ENCODE results near the gene RREB1. TPM values are rescaled to one million over a fixed set of nuclear protein-coding genes. Genes with fewer than 3 reads are reported as not detected.

RREB1 gene
- total and polyA plus RNA-seq, 2 experiments from 2014 or later, result 8.5 to 25.5 TPM

DNA sequence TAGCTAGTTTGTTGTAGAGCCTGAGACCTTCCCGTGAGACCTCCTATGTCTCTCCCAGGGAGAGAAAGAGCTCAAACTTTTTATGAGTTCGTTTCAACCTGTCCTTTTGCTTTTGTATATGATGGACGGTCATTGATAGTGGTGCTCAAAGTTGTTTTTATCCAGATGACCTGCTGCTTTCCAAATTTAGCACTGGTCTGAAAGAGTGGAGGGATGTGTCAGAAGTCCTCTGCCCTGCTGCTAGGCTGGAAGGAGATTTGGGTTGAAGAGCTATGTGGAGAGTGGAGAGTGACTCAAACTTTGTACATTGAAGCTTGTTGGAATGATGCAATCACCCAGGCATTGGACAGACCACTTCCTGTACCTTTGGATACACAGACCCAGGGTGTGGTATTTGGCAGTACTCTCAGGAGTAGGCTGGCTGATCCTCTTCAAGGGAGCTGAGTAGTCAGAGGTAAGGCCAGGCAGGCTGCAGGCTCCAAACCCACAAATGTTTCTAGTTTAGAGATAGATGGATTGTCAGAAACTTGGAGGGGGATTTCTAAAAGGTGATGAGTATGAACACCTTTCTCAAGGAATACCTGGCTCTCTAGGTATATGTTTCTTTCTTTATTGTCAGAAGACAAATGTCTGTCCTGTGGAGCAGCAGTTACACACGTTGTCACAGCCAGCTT, 49.4 kb upstream of the RREB1 start:
- no peaks in the 10 kb centered on the region for H4K20me1 ChIP-seq (replicated peaks; ENCODE audit: insufficient read depth)
- H2AFZ ChIP-seq, result no peak overlapping the region
- no peaks in the 10 kb centered on the region for H3K36me3 ChIP-seq (ENCODE audit: insufficient read depth)
- H3K4me2 ChIP-seq, result no peak overlapping the region
- H3K79me2 ChIP-seq (replicated peaks; ENCODE audit: insufficient read depth), result no peaks in the 10 kb centered on the region
- H3K4me1 Mint-ChIP-seq, result peaks cover 9% of the 10 kb centered on the region; the same call in 2 of the 3 replicates
- H3F3A ChIP-seq (replicated peaks; ENCODE audit: low read depth), result no peaks in the 10 kb centered on the region
- peaks cover 10% of the 10 kb centered on the region for H3K27me3 ChIP-seq (ENCODE audit: insufficient read depth)
- peaks cover 9% of the 10 kb centered on the region for H3K27me3 Mint-ChIP-seq (ENCODE audit: insufficient read depth, low read depth, poor library complexity)
- no peaks in the 10 kb centered on the region for H3K9me2 ChIP-seq (ENCODE audit: insufficient read depth)
- no peaks in the 10 kb centered on the region for H3K9me3 Mint-ChIP-seq
- no peak overlapping the region for H3K27ac ChIP-seq (ENCODE audit: low read depth)
- peaks cover 9% of the 10 kb centered on the region; the same call in 1 of the 2 replicates for H3K4me1 ChIP-seq (ENCODE audit: insufficient read depth)
- H3K4me3 ChIP-seq, result no peak overlapping the region
- TF ChIP-seq ZNF114 (CRISPR knock-in tag; IDR thresholded peaks at IDR 0.05) (no peak), EZH2phosphoT487 (IDR thresholded peaks at IDR 0.05; ENCODE audit: unreplicated experiment) (no peak), JUNB (IDR thresholded peaks at IDR 0.05; ENCODE audit: unreplicated experiment) (no peak), POLR2AphosphoS5 (IDR thresholded peaks at IDR 0.05; ENCODE audit: low read depth) (no peak)
- DNase-seq (ENCODE audit: low spot score), result no peak
- no peak for ATAC-seq
- H3K27ac Mint-ChIP-seq, result no peak overlapping the region
- no peaks in the 10 kb centered on the region for H3K36me3 Mint-ChIP-seq (ENCODE audit: low read depth)
- H3K4me3 Mint-ChIP-seq, result no peak overlapping the region

DNA sequence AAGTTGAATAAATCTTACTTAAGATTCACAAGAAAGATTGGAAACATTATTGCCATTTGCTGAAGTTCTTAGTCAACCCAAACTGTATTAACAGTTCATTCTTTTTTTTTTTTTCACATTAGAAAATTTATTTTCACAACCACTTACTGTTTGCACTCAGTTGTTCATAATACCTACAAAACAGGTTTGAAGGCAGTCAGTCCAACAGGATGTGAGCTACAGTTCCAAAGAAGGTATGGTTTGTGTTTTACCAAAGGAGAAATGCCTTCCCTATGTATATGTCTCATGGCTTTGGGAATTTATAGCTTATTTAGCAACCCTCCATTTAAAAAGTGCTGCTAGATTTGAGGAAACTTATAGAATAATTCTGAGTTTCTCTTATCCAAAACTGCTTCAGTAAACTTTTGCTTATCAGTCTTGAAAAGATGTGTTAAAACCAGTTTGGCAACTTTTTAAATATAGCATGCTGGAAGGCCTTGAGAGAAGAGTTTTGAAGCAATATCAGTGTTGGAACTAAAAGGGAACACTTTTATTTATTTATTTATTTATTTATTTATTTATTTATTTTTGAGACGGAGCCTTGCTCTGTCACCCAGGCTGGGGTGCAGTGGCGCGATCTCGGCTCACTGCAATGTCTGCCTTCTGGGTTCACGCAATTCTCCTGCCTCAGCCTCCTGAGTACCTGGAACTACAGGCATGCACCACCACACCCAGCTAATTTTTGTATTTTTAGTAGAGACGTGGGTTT, 46.8 kb upstream of the RREB1 start:
- H3K4me1 Mint-ChIP-seq, result peaks cover 9% of the 10 kb centered on the region; the same call in 2 of the 3 replicates
- no peak for ATAC-seq
- Histone ChIP-seq H3K27me3 (ENCODE audit: insufficient read depth) (no peaks in the 10 kb centered on the region), H3K9me2 (ENCODE audit: insufficient read depth) (no peaks in the 10 kb centered on the region), H4K20me1 (replicated peaks; ENCODE audit: insufficient read depth) (no peaks in the 10 kb centered on the region), H2AFZ (no peak overlapping the region), H3F3A (replicated peaks; ENCODE audit: low read depth) (no peaks in the 10 kb centered on the region), H3K79me2 (replicated peaks; ENCODE audit: insufficient read depth) (no peaks in the 10 kb centered on the region), H3K27ac (ENCODE audit: low read depth) (no peak overlapping the region), H3K36me3 (ENCODE audit: insufficient read depth) (no peaks in the 10 kb centered on the region), H3K4me2 (no peak overlapping the region; the same call in 1 of the 2 replicates), H3K4me3 (no peak overlapping the region), H3K4me1 (ENCODE audit: insufficient read depth) (0 out of 2 replicates have a peak, but pooled peaks cover 8% of the 10 kb centered on the region)
- no peak for DNase-seq (ENCODE audit: low spot score)
- H3K36me3 Mint-ChIP-seq (ENCODE audit: low read depth), result no peaks in the 10 kb centered on the region
- peaks cover 9% of the 10 kb centered on the region for H3K27me3 Mint-ChIP-seq (ENCODE audit: insufficient read depth, low read depth, poor library complexity)
- no peak overlapping the region for H3K4me3 Mint-ChIP-seq
- no peak overlapping the region; the same call in 1 of the 2 replicates for H3K27ac Mint-ChIP-seq
- H3K9me3 Mint-ChIP-seq, result no peaks in the 10 kb centered on the region
- TF ChIP-seq EZH2 (IDR thresholded peaks at IDR 0.05; ENCODE audit: low read depth, unreplicated experiment) (no peak), STAT1 (IDR thresholded peaks at IDR 0.05; ENCODE audit: unreplicated experiment) (no peak), ZNF114 (CRISPR knock-in tag; IDR thresholded peaks at IDR 0.05) (no peak), NANOG (IDR thresholded peaks at IDR 0.05; ENCODE audit: borderline replicate concordance) (no peak), POLR2AphosphoS5 (IDR thresholded peaks at IDR 0.05; ENCODE audit: low read depth) (no peak)
- TF ChIP-seq, protein P1, sequence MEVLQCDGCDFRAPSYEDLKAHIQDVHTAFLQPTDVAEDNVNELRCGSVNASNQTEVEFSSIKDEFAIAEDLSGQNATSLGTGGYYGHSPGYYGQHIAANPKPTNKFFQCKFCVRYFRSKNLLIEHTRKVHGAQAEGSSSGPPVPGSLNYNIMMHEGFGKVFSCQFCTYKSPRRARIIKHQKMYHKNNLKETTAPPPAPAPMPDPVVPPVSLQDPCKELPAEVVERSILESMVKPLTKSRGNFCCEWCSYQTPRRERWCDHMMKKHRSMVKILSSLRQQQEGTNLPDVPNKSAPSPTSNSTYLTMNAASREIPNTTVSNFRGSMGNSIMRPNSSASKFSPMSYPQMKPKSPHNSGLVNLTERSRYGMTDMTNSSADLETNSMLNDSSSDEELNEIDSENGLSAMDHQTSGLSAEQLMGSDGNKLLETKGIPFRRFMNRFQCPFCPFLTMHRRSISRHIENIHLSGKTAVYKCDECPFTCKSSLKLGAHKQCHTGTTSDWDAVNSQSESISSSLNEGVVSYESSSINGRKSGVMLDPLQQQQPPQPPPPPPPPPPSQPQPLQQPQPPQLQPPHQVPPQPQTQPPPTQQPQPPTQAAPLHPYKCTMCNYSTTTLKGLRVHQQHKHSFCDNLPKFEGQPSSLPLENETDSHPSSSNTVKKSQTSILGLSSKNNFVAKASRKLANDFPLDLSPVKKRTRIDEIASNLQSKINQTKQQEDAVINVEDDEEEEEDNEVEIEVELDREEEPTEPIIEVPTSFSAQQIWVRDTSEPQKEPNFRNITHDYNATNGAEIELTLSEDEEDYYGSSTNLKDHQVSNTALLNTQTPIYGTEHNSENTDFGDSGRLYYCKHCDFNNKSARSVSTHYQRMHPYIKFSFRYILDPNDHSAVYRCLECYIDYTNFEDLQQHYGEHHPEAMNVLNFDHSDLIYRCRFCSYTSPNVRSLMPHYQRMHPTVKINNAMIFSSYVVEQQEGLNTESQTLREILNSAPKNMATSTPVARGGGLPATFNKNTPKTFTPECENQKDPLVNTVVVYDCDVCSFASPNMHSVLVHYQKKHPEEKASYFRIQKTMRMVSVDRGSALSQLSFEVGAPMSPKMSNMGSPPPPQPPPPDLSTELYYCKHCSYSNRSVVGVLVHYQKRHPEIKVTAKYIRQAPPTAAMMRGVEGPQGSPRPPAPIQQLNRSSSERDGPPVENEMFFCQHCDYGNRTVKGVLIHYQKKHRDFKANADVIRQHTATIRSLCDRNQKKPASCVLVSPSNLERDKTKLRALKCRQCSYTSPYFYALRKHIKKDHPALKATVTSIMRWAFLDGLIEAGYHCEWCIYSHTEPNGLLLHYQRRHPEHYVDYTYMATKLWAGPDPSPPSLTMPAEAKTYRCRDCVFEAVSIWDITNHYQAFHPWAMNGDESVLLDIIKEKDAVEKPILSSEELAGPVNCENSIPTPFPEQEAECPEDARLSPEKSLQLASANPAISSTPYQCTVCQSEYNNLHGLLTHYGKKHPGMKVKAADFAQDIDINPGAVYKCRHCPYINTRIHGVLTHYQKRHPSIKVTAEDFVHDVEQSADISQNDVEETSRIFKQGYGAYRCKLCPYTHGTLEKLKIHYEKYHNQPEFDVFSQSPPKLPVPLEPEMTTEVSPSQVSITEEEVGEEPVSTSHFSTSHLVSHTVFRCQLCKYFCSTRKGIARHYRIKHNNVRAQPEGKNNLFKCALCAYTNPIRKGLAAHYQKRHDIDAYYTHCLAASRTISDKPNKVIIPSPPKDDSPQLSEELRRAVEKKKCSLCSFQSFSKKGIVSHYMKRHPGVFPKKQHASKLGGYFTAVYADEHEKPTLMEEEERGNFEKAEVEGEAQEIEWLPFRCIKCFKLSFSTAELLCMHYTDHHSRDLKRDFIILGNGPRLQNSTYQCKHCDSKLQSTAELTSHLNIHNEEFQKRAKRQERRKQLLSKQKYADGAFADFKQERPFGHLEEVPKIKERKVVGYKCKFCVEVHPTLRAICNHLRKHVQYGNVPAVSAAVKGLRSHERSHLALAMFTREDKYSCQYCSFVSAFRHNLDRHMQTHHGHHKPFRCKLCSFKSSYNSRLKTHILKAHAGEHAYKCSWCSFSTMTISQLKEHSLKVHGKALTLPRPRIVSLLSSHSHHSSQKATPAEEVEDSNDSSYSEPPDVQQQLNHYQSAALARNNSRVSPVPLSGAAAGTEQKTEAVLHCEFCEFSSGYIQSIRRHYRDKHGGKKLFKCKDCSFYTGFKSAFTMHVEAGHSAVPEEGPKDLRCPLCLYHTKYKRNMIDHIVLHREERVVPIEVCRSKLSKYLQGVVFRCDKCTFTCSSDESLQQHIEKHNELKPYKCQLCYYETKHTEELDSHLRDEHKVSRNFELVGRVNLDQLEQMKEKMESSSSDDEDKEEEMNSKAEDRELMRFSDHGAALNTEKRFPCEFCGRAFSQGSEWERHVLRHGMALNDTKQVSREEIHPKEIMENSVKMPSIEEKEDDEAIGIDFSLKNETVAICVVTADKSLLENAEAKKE (CRISPR knock-in tag; IDR thresholded peaks at IDR 0.05), result no peak

Data from GM23338 (cell line).